PC-9 (cell line): ENCODE measurements around the gene OBSCN. TPM values are rescaled to one million over a fixed set of nuclear protein-coding genes. Genes with fewer than 3 reads are reported as not detected.

Source experiments
- BruUV-seq: library from RNA; stranded (reverse); fragments of 400-500 nt; replicated peaks from 2 replicates; lab custom pipeline; 2021; lab: Mats Ljungman, UMichigan
- CTCF ChIA-PET: fragments of 300-600 bp; sonication (Branson Sonifier 250); formaldehyde crosslinking; loops from one replicate; lab custom pipeline; 2022; ENCODE audit warnings: antibody characterized with exemption; lab: Charles Lee
- POLR2A ChIA-PET: fragments of 300-600 bp; sonication (Branson Sonifier 250); formaldehyde crosslinking; loops from one replicate; lab custom pipeline; 2022; ENCODE audit warnings: antibody characterized with exemption; ENCODE audit not compliant: unreplicated experiment; lab: Charles Lee
- DNase-seq, 2 experiments: peaks; one replicate each; pipeline versions ENCODE4 v3.0.0 to v3.0.0-alpha.2; 2015 to 2022; ENCODE audit warnings: mixed read lengths in 1 of 2
- H2AFZ ChIP-seq: fragments of 200-600 bp; sonication (generic); 2 replicates; pipeline ENCODE4 v1.8.1; 2017; ENCODE audit warnings: antibody characterized with exemption
- H3F3A ChIP-seq: fragments of 200-600 bp; sonication (generic); 2 replicates; pipeline ENCODE4 v1.8.1; 2017; ENCODE audit warnings: antibody characterized with exemption, mild to moderate bottlenecking, low read depth; ENCODE audit not compliant: insufficient read depth
- H3K27ac ChIP-seq: fragments of 200-600 bp; sonication (generic); 2 replicates; pipeline ENCODE4 v1.6.1; 2016; ENCODE audit warnings: mixed run types
- H3K27me3 ChIP-seq: fragments of 200-600 bp; sonication (generic); 2 replicates; pipeline ENCODE4 v1.6.1; 2016; ENCODE audit warnings: low read depth, mixed run types; ENCODE audit not compliant: insufficient read depth
- H3K36me3 ChIP-seq: fragments of 200-600 bp; sonication (generic); 2 replicates; pipeline ENCODE4 v1.6.1; 2016; ENCODE audit warnings: low read depth, mixed run types
- H3K4me1 ChIP-seq: fragments of 200-600 bp; sonication (generic); replicated peaks from 2 replicates; pipeline ENCODE4 v1.6.1; 2016; ENCODE audit warnings: mixed run types; ENCODE audit not compliant: insufficient read depth
- H3K4me2 ChIP-seq: fragments of 200-600 bp; sonication (generic); 2 replicates; pipeline ENCODE4 v1.6.1; 2017; ENCODE audit warnings: mixed run types
- H3K4me3 ChIP-seq: fragments of 200-600 bp; sonication (generic); 2 replicates; pipeline ENCODE4 v1.6.1; 2016; ENCODE audit warnings: mixed run types
- H3K79me2 ChIP-seq: fragments of 200-600 bp; sonication (generic); 2 replicates; pipeline ENCODE4 v1.6.1; 2017; ENCODE audit warnings: low read depth, mixed run types
- H3K9me2 ChIP-seq: fragments of 200-600 bp; sonication (generic); 2 replicates; pipeline ENCODE4 v1.8.1; 2017; ENCODE audit warnings: mild to moderate bottlenecking; ENCODE audit not compliant: insufficient read depth
- H3K9me3 ChIP-seq: fragments of 200-600 bp; sonication (generic); 2 replicates; pipeline ENCODE4 v1.8.1; 2016; ENCODE audit warnings: low read depth; ENCODE audit not compliant: insufficient read depth
- H4K20me1 ChIP-seq: fragments of 200-600 bp; sonication (generic); 2 replicates; pipeline ENCODE4 v1.8.1; 2017; ENCODE audit not compliant: insufficient read depth
- EZH2 ChIP-seq: fragments of 200-600 bp; sonication (generic); IDR thresholded peaks from 2 replicates; pipeline ENCODE4 v1.8.0; 2017; ENCODE audit warnings: antibody characterized with exemption, low read depth
- intact Hi-C: fragments of 100-400 bp; cut with micrococcal nuclease; formaldehyde crosslinking; loops from one replicate; pipeline ENCODE4 v1.10.0; 2022; ENCODE audit not compliant: unreplicated experiment
- total RNA-seq: library from RNA; stranded (reverse); gene quantifications from 2 replicates; pipeline ENCODE4 v1.2.3, GENCODE V29; 2021
- TF ChIP-seq, protein P1 (sequence below): fragments of 200-600 bp; sonication (generic); conservative IDR thresholded peaks from 2 replicates; pipeline ENCODE4 v1.6.1; 2017; ENCODE audit warnings: mixed run types, antibody characterized with exemption, mild to moderate bottlenecking, moderate library complexity

OBSCN gene
- total RNA-seq, 1 experiment from 2014 or later = 62.9 TPM

DNA sequence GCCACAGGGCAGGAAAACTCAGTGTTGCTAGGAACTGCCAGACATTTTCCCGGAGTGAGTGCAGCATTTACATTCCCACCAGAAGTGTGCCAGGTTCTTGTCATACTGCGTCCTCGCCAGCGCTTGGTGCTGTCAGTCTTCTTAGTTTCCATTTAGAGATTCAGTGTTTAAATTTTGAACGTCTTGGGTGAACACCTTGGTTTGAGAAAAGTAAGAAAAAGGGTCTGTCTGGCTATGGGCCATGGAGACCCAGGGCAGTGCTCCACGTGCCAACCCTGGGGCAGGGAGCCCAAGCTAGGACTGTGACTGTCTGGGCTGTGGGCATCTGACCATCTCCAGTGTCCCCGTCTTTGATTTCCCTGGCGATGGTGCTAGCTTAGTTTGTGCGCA lies 26.2 kb upstream of the OBSCN start:
- Histone ChIP-seq H3K9me3 (no peaks in the 10 kb centered on the region), H3K4me1 (no peaks in the 10 kb centered on the region), H3K9me2 (no peaks in the 10 kb centered on the region), H3K27ac (no peak overlapping the region), H3K27me3 (no peaks in the 10 kb centered on the region), H4K20me1 (no peaks in the 10 kb centered on the region), H3K36me3 (no peaks in the 10 kb centered on the region), H3F3A (peaks cover 7% of the 10 kb centered on the region; the same call in 1 of the 2 replicates), H3K4me3 (no peak overlapping the region), H3K79me2 (no peaks in the 10 kb centered on the region), H3K4me2 (no peak overlapping the region), H2AFZ (no peak overlapping the region)
- intact Hi-C loops = no loop called here
- ChIA-PET POLR2A (interaction anchor here (0.5 kb wide), 2 partner anchors 41 to 228 kb away, joined by 4 to 13 read pairs; no protein-coding TSS in a partner anchor), CTCF (no interaction called here)
- no TSS peak for BruUV-seq
- no peak for DNase-seq
- TF ChIP-seq, protein P1, sequence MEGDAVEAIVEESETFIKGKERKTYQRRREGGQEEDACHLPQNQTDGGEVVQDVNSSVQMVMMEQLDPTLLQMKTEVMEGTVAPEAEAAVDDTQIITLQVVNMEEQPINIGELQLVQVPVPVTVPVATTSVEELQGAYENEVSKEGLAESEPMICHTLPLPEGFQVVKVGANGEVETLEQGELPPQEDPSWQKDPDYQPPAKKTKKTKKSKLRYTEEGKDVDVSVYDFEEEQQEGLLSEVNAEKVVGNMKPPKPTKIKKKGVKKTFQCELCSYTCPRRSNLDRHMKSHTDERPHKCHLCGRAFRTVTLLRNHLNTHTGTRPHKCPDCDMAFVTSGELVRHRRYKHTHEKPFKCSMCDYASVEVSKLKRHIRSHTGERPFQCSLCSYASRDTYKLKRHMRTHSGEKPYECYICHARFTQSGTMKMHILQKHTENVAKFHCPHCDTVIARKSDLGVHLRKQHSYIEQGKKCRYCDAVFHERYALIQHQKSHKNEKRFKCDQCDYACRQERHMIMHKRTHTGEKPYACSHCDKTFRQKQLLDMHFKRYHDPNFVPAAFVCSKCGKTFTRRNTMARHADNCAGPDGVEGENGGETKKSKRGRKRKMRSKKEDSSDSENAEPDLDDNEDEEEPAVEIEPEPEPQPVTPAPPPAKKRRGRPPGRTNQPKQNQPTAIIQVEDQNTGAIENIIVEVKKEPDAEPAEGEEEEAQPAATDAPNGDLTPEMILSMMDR = no peak
- no peak for TF ChIP-seq EZH2

DNA sequence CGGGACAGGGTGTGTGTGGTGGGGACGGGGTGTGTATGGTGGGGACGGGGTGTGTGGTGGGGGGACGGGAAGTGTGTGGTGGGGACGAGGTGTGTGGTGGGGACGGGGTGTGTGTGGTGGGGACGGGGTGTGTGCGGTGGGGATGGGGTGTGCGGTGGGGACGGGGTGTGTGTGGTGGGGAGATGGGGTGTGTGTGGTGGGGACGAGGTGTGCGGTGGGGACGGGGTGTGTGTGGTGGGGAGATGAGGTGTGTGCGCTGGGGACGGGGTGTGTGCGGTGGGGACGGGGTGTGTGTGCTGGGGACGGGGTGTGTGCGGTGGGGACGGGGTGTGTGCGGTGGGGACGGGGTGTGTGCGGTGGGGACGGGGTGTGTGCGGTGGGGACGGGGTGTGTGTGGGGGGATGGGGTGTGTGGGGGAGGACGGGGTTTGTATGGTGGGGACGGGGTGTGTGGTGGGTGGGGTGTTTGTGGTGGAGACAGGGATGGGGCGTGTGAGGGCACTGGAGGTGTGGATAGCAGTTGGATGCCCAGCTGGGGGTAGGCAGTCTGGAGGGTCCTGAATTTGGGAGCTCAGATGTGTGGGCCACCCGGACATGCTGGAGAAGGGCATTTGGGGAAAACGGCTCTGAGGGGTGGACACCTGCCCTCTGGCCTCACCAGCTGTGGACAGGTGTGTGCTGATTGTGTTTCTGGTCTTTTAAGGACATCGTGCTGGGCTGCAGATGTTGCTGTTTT lies 25.4 kb upstream of the OBSCN start:
- Histone ChIP-seq H3K9me3 (no peaks in the 10 kb centered on the region), H3K4me3 (no peak overlapping the region), H3K27ac (no peak overlapping the region), H3K79me2 (no peaks in the 10 kb centered on the region), H3K27me3 (no peaks in the 10 kb centered on the region), H3K36me3 (no peaks in the 10 kb centered on the region), H2AFZ (no peak overlapping the region), H3K4me1 (no peaks in the 10 kb centered on the region), H4K20me1 (no peaks in the 10 kb centered on the region), H3K4me2 (no peak overlapping the region), H3K9me2 (no peaks in the 10 kb centered on the region), H3F3A (peaks cover 7% of the 10 kb centered on the region; the same call in 1 of the 2 replicates)
- no TSS peak for BruUV-seq
- DNase-seq = no peak
- POLR2A ChIA-PET = interaction anchor here (0.5 kb wide), 1 partner anchor 42 kb away, joined by 4 read pairs; no protein-coding TSS in a partner anchor
- CTCF ChIA-PET = no interaction called here
- no peak for TF ChIP-seq EZH2
- TF ChIP-seq, protein P1 = no peak
- intact Hi-C loops = no loop called here

DNA sequence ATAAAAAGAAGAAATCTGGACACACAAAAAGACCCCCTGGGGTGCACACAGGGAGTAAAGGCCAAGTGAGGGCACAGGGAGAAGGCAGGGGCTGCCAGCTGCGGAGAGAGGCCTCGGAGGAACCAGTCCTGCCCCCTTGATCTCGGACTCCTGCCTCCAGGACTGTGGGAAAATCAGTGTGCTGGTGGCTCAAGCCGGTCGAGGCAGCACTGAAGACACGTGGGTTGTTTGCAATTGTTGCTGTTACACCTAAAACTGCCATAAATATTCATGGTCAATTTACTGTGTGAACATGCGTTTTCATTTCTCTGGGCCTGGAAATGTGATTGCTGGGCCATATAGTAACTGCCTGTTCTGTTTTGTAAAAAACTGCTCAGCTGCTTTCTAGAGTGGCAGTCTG lies 23.7 kb upstream of the OBSCN start:
- Histone ChIP-seq H3K9me3 (no peaks in the 10 kb centered on the region), H3K27ac (no peak overlapping the region), H2AFZ (no peak overlapping the region), H3K4me1 (no peaks in the 10 kb centered on the region), H3K9me2 (no peaks in the 10 kb centered on the region), H3K79me2 (no peaks in the 10 kb centered on the region), H4K20me1 (no peaks in the 10 kb centered on the region), H3K36me3 (no peaks in the 10 kb centered on the region), H3K4me3 (no peak overlapping the region), H3K4me2 (no peak overlapping the region), H3K27me3 (no peaks in the 10 kb centered on the region), H3F3A (peaks cover 7% of the 10 kb centered on the region; the same call in 1 of the 2 replicates)
- BruUV-seq = no TSS peak
- POLR2A ChIA-PET = no interaction called here
- intact Hi-C loops = no loop called here
- TF ChIP-seq, protein P1 = no peak
- no peak for TF ChIP-seq EZH2
- no peak for DNase-seq
- CTCF ChIA-PET = no interaction called here
